Jurkat, Clone E6-1 (cell line): ENCODE results near the gene PRELID1. TPM values are rescaled to one million over a fixed set of nuclear protein-coding genes. Genes with fewer than 3 reads are reported as not detected.
"Not testable (repeated sequence)": the region's sequence is repeated elsewhere in the genome, so short reads cannot be mapped to it uniquely, and the experiment has no call there.

Source experiments
- DNase-seq: peaks from one replicate; pipeline ENCODE4 v3.0.0-alpha.2; 2011; ENCODE audit warnings: low read depth, low spot score
- H3K4me3 ChIP-seq: 2 replicates; pipeline ENCODE4 v1.5.1; 2011; ENCODE audit warnings: mild to moderate bottlenecking, low read length, control low read depth, moderate library complexity
- polyA plus RNA-seq: library from polyadenylated mRNA; unstranded; fragments of >200 nt; gene quantifications from one replicate; pipeline ENCODE4 v1.2.1, GENCODE V29; 2012; ENCODE audit warnings: missing spikeins; ENCODE audit not compliant: insufficient read length, insufficient read depth

PRELID1 gene, protein sequence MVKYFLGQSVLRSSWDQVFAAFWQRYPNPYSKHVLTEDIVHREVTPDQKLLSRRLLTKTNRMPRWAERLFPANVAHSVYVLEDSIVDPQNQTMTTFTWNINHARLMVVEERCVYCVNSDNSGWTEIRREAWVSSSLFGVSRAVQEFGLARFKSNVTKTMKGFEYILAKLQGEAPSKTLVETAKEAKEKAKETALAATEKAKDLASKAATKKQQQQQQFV
- 276 TPM for polyA plus RNA-seq

DNA sequence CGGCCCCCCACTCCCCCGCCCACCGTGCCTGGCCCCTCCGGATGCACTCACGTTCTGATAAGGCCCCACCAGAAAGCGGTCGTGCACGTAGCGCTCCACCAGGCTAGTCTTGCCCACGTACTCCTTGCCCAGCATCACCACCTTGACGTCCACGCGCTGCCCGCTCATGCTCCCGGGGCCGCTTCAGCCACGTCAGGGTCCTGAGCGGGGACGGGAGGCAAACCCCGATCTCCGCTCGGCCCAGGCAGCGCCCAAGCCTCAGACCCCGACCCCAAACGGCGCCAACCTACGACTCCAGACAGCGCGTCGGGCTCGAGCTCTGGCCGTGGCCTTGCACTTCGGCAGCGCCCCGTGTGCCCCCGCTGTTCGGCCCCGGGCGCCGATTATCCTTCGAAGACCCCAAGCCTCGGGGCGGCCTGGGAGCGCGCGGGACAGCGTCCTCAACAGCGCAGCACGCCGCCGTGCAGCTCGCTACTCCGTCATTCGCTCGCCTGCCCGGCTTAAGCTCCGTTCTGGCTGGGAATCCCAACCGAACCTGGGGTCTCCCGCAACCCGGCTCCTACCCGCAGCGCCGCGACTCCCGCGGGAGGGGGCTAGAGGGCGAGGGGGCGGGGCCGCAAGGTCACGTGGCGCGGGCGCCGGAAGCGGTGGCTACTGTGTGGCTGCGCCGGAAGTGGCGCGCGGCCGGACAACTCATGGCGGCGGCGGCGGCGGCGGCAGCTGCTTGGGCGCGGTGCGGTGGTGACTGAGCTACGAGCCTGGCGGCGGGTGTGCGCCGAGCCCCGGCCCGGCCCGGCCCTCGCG lies at the start of gene PRELID1, which contains the start of gene RAB24:
PRELID1 (plus strand) TSS at position 679 of the 804 bp plus-strand sequence. CDS start 187 bp downstream, outside the sequence.
RAB24 (minus strand) TSS at position 599 of the 804 bp plus-strand sequence; CDS start at position 168, 431 bp downstream.
- peak within 1 kb of the TSS; percentile 59 for H3K4me3 ChIP-seq
- peak; percentile 67 for DNase-seq

- DNase-seq: no peak
- H3K4me3 ChIP-seq: no peak overlapping the region
These were observed 47.3 kb upstream of the PRELID1 start for GRCh38 chr5:177256296-177256695.

- not testable (repeated sequence) for H3K4me3 ChIP-seq, DNase-seq
These were observed 44.9 kb upstream of the PRELID1 start for GRCh38 chr5:177258711-177259110.

DNA sequence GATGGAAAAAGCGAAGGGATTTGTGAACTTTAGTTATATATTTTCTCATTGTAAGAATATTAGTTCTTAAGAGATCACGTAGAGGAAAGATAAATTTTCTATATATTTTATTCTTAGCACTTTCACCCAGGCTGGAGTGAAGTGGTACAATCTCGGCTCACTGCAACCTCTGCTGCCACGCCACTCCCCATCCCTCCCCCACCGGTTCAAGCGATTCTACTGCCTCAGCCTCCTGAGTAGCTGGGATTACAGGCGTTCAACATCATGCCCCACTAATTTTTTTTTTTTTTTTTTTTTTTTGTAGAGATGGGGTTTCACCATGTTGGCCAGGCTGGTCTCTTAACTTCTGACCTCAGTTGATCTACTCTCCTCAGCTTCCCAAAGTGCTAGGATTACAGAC lies 42.6 kb upstream of the PRELID1 start:
- no peak overlapping the region for H3K4me3 ChIP-seq

GRCh38 chr5:177261510-177261909 lies 42.1 kb upstream of the PRELID1 start:
- no peak overlapping the region for H3K4me3 ChIP-seq
- DNase-seq: no peak

More for the DNA sequence above, 42.6 kb upstream of the PRELID1 start:
- DNase-seq: no peak

- no peak overlapping the region for H3K4me3 ChIP-seq
- no peak for DNase-seq
These were observed 39.4 kb upstream of the PRELID1 start for GRCh38 chr5:177264178-177264577.

- DNase-seq: no peak
- H3K4me3 ChIP-seq: no peak overlapping the region
These were observed 38.2 kb upstream of the PRELID1 start for GRCh38 chr5:177265395-177265794.

DNA sequence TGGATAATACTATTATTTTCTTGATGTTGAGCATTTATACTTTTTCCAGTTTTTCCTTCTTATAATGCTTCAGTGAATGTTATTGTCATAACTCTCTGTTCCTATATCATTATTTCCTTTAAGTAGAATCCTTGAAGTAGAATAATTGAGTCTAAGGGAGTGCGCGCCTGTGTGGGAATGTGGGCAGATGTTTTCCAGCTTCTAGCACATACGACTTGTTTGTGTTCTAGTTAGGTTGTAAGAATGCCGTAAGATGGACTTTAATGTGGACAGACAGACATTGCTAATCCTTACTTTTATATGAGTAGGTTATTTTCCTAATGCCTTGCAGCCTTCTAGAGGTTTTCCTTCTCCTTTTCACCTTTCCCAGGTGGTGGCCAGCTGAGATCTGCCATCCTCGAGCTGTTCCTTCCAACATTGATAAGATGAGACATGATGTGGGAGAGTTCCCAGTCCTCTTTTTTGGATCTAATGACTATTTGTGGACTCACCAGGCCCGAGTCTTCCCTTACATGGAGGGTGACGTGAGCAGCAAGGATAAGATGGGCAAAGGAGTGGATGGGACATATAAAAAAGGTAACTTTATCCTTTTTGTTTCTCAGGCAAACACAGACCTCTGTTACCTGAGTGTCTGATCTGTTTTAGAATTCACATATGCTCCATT lies 34.2 kb upstream of the PRELID1 start:
- no peak overlapping the region for H3K4me3 ChIP-seq
- no peak for DNase-seq

DNA sequence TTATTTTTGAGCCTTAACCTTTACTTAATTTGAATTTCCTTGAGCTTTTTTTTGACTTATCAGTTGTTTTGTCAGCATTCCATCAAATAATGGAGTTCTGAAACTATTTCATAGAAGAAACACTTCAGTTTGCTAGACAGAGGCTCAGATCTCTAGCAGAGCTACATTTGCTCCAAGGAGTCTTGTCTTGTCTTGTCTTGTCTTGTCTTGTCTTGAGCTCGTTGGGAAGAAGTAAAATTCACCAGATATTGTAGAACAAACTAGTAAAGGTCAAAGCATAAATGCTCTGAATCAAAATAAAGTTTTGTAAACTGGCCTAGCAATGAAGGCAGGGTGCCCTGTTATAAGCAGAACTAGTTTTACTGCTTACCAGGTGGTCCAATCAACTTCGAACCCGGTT lies 33.6 kb upstream of the PRELID1 start:
- no peak overlapping the region for H3K4me3 ChIP-seq
- DNase-seq: no peak

DNA sequence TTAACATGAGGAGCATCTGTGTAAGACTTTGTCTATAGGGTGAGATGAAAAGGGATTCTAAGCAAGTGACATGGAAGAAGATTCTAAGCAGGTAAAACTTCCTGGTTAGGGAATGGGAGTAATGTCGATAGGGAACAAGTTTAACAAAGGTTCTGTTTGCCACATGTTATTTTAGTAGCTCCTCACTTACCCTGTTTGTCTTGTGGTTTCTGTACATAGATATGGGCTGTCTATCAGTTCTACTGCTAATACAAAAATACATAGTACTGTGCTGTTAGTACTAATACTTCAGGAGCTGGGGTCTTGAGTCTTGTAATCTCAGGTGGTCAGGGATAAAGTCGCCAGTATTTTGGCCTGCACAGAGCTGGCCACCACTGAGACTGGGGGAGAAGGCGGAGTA lies 32.9 kb upstream of the PRELID1 start:
- no peak overlapping the region for H3K4me3 ChIP-seq
- DNase-seq: no peak

DNA sequence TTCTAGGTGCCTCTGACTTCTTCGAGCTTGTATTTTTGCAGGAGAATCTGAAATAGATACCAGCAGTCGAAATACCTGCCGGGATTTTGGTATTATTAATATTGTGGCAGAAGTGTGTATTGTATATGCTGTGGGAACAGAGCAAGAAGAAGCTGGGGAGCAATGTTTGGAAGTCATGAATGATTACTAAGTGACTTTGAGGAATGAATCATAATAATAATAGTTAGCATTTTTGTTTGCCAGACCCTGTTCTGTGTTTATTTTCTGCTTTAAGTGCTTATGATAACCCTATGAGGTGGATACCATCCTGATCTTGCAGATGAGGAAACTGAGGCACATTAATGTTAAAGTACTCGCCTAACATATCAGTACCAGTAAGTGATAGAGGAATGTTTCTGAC lies 32.5 kb upstream of the PRELID1 start:
- H3K4me3 ChIP-seq: no peak overlapping the region
- DNase-seq: no peak

- H3K4me3 ChIP-seq: no peak overlapping the region
- no peak for DNase-seq
These were observed 27.7 kb upstream of the PRELID1 start for GRCh38 chr5:177275883-177276282.

DNA sequence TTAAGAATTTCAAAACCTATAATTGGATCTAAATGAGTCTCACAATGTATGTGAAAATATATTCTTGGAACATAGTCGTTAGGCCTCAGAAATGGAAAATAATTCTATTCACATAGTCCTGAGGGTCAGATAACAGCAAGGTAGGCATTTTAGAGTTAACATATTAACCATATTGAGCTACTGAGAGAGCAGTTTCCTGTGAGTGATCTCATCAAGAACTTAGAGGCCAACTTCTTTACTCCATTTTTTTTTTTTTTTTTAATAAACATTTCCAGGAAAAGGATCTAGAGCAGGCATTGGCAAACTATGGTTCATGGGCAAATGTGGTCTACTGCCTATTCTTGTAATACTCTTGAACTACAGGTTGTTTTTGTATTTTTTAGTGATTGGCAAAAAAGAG lies 26.7 kb upstream of the PRELID1 start:
- no peak for DNase-seq
- H3K4me3 ChIP-seq: no peak overlapping the region

DNA sequence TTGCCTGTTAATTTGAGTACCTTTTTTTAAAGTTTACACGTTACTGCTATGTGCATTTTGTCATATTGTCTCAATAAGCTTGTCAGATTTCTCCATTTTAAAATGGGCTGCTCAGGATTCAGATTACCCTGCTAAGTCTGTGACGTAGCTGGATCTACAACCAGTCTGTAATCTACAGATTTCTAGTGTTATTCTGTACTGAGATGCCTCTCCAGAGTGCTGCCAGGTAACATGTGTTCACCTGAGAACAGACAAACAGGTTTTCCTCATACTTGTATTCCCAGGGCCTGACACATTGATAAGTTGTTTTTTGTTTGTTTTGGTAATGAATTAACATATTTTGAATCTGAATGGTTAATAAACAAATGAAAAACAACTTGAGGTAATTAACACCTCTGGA lies 15.4 kb upstream of the PRELID1 start:
- no peak overlapping the region for H3K4me3 ChIP-seq
- no peak for DNase-seq

GRCh38 chr5:177290816-177291596 lies 12.6 kb upstream of the PRELID1 start:
- DNase-seq: no peak
- H3K4me3 ChIP-seq: no peak overlapping the region

DNA sequence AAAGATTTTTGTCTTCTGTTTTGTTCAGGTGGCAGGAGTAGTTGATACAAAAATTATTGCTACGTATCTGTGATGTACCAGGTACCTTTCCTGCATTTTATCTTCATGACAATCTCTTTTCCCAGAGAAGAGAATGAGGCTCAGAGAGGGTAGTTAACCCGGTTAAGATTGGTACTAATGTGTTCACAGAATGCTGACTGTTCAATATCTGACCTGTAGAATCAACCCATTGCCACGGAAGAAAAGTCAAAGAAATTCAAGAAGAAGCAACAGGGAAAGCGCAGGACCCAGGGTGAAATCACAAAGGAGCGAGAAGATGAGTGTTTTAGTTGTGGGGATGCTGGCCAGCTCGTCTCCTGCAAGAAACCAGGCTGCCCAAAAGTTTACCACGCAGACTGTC lies 11.9 kb upstream of the PRELID1 start:
- no peak overlapping the region for H3K4me3 ChIP-seq
- no peak for DNase-seq

- DNase-seq: no peak
- no peak overlapping the region for H3K4me3 ChIP-seq
These were observed 9.6 kb upstream of the PRELID1 start for GRCh38 chr5:177293819-177294581.

GRCh38 chr5:177294632-177295031 lies 9.0 kb upstream of the PRELID1 start:
- no peak overlapping the region for H3K4me3 ChIP-seq
- no peak for DNase-seq

GRCh38 chr5:177295924-177296323 lies 7.7 kb upstream of the PRELID1 start:
- no peak overlapping the region for H3K4me3 ChIP-seq
- no peak for DNase-seq
